ENCODE measurements around the gene IVD.

DNA sequence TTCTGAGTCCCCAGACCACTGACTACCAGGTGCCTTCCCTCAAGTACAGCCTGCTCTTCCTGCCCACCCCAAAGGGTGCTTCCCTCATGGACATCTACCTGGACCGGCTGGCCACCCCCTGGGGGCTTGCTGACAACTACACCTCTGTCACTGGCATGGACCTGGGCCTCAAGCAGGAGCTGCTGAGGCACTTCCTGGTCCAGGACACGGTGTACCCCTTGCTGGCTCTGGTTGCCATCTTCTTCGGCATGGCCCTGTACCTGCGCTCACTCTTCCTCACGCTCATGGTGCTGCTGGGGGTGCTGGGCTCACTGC, 38.3 kb upstream of the IVD start:
- TF ChIP-seq ZNF274 (IDR thresholded peaks at IDR 0.05; ENCODE audit: low read depth, low read length) (no peak), YY1 (IDR thresholded peaks at IDR 0.05; ENCODE audit: insufficient read depth, insufficient read length) (no peak)

Measured in NT2/D1 (cell line).